T-helper 2 cell (primary cell): ENCODE results near the gene USE1.

Source experiments
- DNase-seq, 5 experiments: peaks; one replicate each; pipeline versions ENCODE4 v3.0.0 to v3.0.0-alpha.2; 2012 to 2022

Gene USE1

GRCh38 chr19:17205237-17206140 lies 9.7 kb upstream of the USE1 start:
- peak; percentile 24 to 64 (median 40) for DNase-seq

- DNase-seq: no peak
Observed at GRCh38 chr19:17206736-17207581, 8.2 kb upstream of the USE1 start.

GRCh38 chr19:17209126-17210036 lies 5.8 kb upstream of the USE1 start:
- DNase-seq: peak in 2 of 5 experiments; percentile 33 to 45

- DNase-seq: no peak
Observed at GRCh38 chr19:17210296-17210695, 4.9 kb upstream of the USE1 start.

- DNase-seq: no peak
Observed at GRCh38 chr19:17211547-17212446, 3.4 kb upstream of the USE1 start.

GRCh38 chr19:17213334-17213733 lies 1.8 kb upstream of the USE1 start:
- no peak for DNase-seq

- DNase-seq: no peak
Observed at GRCh38 chr19:17214508-17215126, 540 bp upstream of the USE1 start.

GRCh38 chr19:17216058-17216670 lies 1.0 kb downstream of the USE1 start:
- no peak for DNase-seq

- no peak for DNase-seq
Observed at GRCh38 chr19:17219286-17219685, 4.1 kb downstream of the USE1 start.

- no peak for DNase-seq
Observed at GRCh38 chr19:17220207-17220758, 5.1 kb downstream of the USE1 start.

GRCh38 chr19:17225053-17225452 lies 9.9 kb downstream of the USE1 start:
- DNase-seq: no peak

GRCh38 chr19:17226002-17226933 lies 11.1 kb downstream of the USE1 start, which contains the start of gene OCEL1:
Gene OCEL1, plus strand, starts transcription at chr19:17226226. Its CDS starts 22 bp downstream, at chr19:17226248.
- peak; percentile 91 to 98 (median 96) for DNase-seq

- no peak for DNase-seq
Observed at GRCh38 chr19:17227798-17228367, 12.7 kb downstream of the USE1 start.

GRCh38 chr19:17229890-17230289 lies 14.7 kb downstream of the USE1 start:
- no peak for DNase-seq

GRCh38 chr19:17232258-17232657 lies 17.1 kb downstream of the USE1 start:
- DNase-seq: no peak

- DNase-seq: peak; percentile 32 to 71 (median 44)
Observed at GRCh38 chr19:17234911-17235299, 19.7 kb downstream of the USE1 start.

- DNase-seq: peak; percentile 56 to 81 (median 61)
Observed at GRCh38 chr19:17235300-17235970, 20.3 kb downstream of the USE1 start.
